NCI-H2227 (cell line): ENCODE measurements around the gene MGAT5.
A peak's percentile ranks its signal among the peaks of the same experiment; 100 is the strongest.

ENCODE experiments used
- DNase-seq: peaks from one replicate; lab custom pipeline; 2025; ENCODE audit not compliant: unreplicated experiment; lab: John Stamatoyannopoulos, UW

MGAT5 gene

GRCh38 chr2:134361648-134362047 is 107.8 kb downstream of the MGAT5 start:
- DNase-seq = peak; percentile 35

GRCh38 chr2:134362152-134362668 is 108.3 kb downstream of the MGAT5 start:
- DNase-seq = no peak

GRCh38 chr2:134362740-134363139 is 108.9 kb downstream of the MGAT5 start:
- DNase-seq = no peak

- no peak for DNase-seq
Measured at GRCh38 chr2:134365356-134365755, 111.5 kb downstream of the MGAT5 start.

GRCh38 chr2:134366359-134366758 is 112.5 kb downstream of the MGAT5 start:
- no peak for DNase-seq

GRCh38 chr2:134367213-134367612 is 113.3 kb downstream of the MGAT5 start:
- DNase-seq = no peak

- no peak for DNase-seq
Measured at GRCh38 chr2:134368009-134368817, 114.3 kb downstream of the MGAT5 start.

GRCh38 chr2:134369220-134369902 is 115.5 kb downstream of the MGAT5 start:
- no peak for DNase-seq

GRCh38 chr2:134370655-134371445 is 117.0 kb downstream of the MGAT5 start:
- no peak for DNase-seq

- DNase-seq = no peak
Measured at GRCh38 chr2:134372141-134372540, 118.3 kb downstream of the MGAT5 start.

GRCh38 chr2:134372611-134373131 is 118.8 kb downstream of the MGAT5 start:
- DNase-seq = no peak

GRCh38 chr2:134375935-134376334 is 122.1 kb downstream of the MGAT5 start:
- DNase-seq = peak; percentile 64

GRCh38 chr2:134377730-134378129 is 123.9 kb downstream of the MGAT5 start:
- no peak for DNase-seq

GRCh38 chr2:134379293-134379692 is 125.4 kb downstream of the MGAT5 start:
- no peak for DNase-seq

GRCh38 chr2:134379722-134380121 is 125.8 kb downstream of the MGAT5 start:
- no peak for DNase-seq

GRCh38 chr2:134381141-134381540 is 127.3 kb downstream of the MGAT5 start:
- DNase-seq = no peak

- DNase-seq = no peak
Measured at GRCh38 chr2:134384131-134384530, 130.3 kb downstream of the MGAT5 start.

- DNase-seq = no peak
Measured at GRCh38 chr2:134385195-134385594, 131.3 kb downstream of the MGAT5 start.

- peak; percentile 24 for DNase-seq
Measured at GRCh38 chr2:134386310-134386709, 132.4 kb downstream of the MGAT5 start.

GRCh38 chr2:134389381-134389780 is 135.5 kb downstream of the MGAT5 start:
- no peak for DNase-seq

- no peak for DNase-seq
Measured at GRCh38 chr2:134391751-134392160, 137.9 kb downstream of the MGAT5 start.
